NCI-H748 treated with DMSO at 0.1 percent for 48 hours (cell line): ENCODE measurements around the gene EIF5AL1.
"Not testable (repeated sequence)": the region's sequence is repeated elsewhere in the genome, so short reads cannot be mapped to it uniquely, and the experiment has no call there.

Source experiments
- DNase-seq: peaks from one replicate; lab custom pipeline; 2025; lab: John Stamatoyannopoulos, UW

Gene EIF5AL1

DNA sequence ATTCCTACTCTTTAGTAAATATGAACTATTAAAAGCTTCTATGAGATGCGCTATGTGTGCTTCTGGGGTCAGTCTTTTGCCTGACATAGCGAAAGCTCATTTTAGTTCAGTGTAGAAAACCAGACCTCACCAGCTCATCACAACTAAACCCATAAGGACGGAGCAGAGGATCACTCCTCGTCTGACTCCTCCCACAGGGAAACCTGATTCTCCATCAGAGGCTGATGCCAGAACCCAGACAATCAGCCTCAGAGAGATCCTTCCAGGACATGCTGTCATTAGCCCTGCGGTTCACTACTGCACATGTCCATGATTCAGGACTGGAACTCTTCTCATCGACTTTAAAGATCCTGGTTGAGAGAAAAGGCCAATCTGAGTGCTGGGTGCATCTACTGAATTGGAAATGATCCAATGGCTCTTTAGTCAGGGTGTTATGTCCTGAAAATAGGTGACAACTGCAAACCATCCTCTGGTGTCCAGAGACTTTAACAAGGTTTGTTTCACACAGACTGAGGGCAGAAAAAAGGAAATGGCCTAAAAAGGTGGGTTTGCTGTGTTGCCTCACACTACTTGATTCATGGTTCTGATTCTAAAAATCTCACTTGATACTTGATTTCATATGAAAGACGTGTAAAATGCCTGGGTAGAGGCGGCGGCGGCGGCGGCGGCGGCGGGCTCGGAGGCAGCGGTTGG lies at the start of gene EIF5AL1:
Gene EIF5AL1 (plus strand): TSS at position 643 of the 693 bp plus-strand sequence. CDS start 117 bp downstream, outside the sequence.
- not testable (repeated sequence) for DNase-seq

GRCh38 chr10:79463578-79464496 lies 48.5 kb upstream of the EIF5AL1 start:
- DNase-seq: no peak

GRCh38 chr10:79465341-79465740 lies 47.0 kb upstream of the EIF5AL1 start:
- no peak for DNase-seq

DNA sequence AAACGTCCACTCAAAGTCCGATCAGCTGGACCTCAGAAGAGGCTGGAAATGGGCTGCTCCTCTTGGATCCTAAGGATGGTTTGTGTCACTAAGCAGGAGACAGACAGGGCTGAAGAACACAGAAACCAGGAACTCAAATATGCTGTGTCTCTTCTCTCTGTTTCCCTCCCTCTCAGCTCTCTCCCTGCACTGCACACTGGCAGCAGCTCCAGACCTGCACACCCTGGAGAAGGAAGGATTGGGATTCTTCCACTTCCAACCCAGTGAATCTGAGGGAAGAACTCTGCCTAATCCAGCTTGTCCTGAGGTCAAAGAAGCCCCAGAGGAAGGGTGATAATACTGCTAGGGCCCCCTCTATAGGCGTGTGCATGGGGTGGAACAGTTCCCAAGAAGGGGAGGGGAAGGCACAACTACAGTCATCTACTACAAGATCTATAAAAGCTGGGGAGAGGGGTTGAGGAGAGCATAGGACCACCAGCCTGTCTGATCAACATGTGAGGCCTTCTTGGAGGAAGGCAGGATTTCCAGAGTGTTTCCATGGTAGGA lies 44.2 kb upstream of the EIF5AL1 start:
- DNase-seq: no peak

GRCh38 chr10:79468841-79469585 lies 43.3 kb upstream of the EIF5AL1 start:
- DNase-seq: no peak

DNA sequence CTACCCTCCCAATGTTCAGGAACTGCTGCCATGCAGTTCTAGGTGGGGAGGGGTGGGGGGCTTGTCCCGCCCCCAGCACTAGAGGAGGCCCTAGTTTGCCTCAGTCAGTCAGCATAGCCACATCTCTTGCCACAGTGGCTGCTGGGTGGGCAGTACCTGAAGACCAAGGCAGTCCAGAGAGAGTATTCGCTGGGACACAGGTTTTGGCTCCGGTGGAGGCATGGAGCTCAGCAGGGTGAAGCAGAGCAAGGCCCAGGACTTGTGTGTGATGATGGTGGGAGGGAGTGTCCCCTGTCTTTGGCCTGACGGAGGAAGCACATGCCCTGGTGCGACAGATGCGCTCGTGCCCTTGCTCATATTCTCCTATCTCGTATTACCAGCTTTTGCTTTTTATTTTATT lies 42.2 kb upstream of the EIF5AL1 start:
- no peak for DNase-seq

GRCh38 chr10:79471776-79472175 lies 40.6 kb upstream of the EIF5AL1 start:
- no peak for DNase-seq

DNA sequence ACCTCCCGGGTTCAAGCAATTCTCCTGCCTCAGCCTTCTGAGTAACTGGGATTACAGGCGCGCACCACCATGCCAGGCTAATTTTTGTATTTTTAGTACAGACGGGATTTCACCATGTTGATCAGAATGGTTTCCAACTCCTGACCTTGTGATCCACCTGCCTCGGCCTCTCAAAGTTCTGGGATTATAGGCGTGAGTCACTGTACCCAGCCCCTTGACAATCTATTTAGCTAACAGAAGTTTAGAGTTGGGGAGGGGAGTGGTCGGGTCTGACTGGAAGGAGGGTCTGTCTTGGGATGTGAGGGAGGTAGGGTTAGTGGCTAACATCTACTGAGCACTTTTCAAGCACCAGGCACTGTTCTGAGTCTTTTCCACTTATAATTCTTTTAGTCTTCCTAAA lies 39.9 kb upstream of the EIF5AL1 start:
- DNase-seq: no peak

DNA sequence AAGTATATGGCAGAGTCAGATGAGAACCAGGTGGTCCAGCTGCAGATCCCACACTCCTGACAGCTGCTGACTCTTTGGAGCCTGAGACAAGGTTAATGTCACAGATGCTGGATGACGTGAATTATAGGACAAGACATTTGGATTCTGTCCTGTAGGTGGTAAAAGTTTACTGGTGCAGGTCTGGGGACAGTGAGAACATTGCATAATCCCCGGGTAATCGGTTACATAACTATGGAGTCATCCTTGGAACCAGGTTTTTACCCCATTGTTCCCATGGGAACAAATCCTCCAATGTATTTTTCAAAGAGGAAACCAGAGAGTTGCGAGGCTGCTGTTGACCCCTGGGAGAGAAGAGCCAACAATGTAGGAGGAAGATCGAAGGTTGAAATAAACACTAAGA lies 39.4 kb upstream of the EIF5AL1 start:
- no peak for DNase-seq

GRCh38 chr10:79473496-79474095 lies 38.7 kb upstream of the EIF5AL1 start:
- DNase-seq: no peak

DNA sequence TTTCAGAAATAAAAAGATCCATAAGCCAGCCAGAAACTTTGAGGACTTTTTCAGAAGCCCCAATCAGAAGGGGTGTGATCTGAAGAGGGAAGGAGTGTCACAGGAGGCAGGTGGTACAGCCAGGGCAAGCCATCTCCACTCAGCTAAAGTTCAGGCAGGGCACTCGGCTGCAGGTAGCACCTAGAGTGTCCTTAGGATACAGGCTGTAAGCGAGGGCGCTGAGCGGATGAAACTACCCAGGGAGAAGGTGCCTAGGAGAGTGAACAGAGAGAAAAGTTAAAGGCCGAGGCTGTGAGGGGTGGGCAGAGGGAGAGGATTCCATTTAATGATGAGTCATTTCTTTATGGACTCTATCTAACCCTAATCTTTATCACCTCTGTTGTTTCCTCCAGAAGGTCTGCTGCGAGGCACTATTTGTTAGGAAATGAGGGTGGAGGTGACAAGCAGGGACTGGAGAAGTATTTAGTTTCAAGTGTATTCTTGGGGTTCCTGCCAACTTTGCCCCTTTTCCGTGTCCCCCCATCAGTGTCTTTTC lies 37.1 kb upstream of the EIF5AL1 start:
- DNase-seq: no peak

- DNase-seq: no peak
These were observed 36.5 kb upstream of the EIF5AL1 start for GRCh38 chr10:79475877-79476276.

DNA sequence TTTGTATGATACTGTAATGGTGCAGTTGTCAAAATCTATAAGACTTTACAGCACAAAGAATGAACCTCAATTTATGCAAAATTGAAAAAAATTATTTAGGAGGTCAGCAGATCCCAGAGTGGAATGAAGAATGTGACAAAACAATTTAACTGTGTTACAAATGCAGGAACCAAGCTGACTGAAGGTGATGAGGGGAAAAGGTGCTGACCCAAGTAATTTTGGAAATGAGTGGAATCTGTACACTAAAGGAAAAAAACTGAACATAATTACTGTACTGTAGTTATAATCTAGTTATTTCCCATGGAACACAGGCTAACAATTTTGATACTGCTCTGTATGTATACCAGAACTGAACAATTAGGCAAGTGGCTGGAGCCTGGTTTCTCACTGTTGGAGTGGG lies 35.7 kb upstream of the EIF5AL1 start:
- DNase-seq: no peak

- no peak for DNase-seq
These were observed 34.9 kb upstream of the EIF5AL1 start for GRCh38 chr10:79477456-79477855.

- no peak for DNase-seq
These were observed 32.9 kb upstream of the EIF5AL1 start for GRCh38 chr10:79479283-79479909.

DNA sequence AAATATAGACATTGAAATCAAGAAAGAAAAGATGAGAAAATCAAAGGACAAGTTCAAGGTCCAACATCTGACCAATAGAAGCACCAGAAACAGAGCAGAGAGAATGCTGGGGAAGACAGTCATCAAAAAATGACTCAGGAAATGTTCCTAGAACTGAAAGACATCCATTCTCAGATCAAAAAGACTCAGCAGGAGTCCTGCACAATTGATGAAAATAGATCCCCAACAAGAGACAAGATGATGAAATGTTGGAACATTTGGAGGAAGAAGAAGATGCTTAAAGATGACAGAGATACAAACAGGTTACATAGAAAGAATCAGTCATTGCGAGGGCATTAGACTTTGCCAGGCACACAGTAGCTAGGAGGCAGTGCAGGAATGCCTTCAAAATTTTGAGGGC lies 30.0 kb upstream of the EIF5AL1 start:
- DNase-seq: no peak

DNA sequence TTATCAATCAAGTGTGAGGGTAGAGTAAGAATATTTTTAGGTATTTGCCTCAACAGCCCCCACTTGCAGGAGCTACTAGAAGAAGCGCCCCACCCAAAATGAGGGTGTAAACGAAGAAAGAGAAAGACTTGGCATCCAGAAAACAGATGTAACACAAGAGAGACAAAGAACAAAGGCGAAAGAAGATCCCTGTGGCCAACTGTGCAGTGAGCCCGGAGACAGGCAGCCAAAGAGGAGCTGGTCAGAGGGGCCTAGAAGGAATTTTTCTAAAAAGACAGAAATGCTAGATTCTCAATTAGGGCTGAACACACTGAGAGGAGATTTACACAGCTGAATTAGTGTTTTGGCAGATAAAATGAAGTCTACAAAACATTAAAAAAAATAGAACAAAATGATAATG lies 29.6 kb upstream of the EIF5AL1 start:
- DNase-seq: no peak

DNA sequence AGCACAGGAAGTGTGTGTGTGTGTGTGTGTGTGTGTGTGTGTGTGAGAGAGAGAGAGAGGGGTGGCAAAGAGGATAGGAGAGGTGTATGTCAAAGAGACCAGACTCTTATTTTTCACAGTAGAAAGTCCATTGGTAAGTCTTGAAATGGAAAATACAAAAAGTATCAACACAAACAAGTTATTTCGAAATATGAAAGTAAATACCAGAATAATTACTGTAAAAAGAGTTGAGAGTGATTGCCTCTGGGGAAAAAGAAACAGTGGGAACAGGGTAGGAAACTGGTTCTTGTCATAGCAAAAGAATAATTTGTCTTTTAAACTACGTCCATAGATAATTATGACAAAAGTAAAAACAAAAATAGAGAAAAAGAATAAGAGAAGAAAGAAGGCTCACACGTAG lies 29.0 kb upstream of the EIF5AL1 start:
- no peak for DNase-seq

DNA sequence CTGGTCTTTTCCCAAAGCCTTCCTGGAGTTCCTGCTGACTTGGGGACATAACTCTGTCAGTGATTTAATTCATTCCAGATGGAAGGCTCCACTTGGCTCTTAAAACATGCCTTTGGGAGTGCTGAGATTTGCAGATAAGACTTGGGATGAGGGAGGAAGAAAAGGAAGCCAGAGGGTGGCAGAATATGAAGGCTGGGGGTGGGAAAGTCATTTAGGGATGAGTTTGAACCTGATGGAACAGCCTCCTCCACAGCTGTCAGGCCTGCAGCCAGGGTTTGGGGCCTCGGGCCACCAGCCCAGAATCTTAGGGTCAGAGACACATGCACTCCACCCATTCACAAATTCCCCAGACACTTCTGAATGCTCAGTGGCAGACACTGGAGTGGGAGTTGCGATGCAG lies 28.4 kb upstream of the EIF5AL1 start:
- no peak for DNase-seq

DNA sequence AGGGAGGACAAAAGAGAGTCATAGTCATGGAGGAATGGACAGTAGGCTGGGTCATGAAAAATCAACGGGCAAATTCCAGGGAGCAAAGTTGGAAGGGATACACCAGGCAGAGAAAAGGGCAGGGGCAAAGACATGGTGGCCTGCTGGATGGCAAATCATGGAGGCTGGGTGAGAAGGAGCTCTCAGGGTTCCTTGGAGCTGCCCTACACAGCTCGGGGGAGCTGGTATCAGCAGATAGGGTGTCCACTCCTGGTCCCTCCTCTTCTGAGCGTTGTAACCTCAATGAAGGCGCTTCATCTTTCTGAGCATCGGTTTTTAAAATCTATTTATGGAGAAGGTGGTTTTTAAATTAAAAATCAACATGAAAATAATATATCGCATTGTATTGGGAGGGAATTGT lies 27.9 kb upstream of the EIF5AL1 start:
- DNase-seq: no peak
